ENCODE data around the gene AUTS2. TPM values are rescaled to one million over a fixed set of nuclear protein-coding genes. Genes with fewer than 3 reads are reported as not detected.

The AUTS2 gene
- total and polyA plus RNA-seq, 10 of the 15 experiments (the other 5 are each of a cell fraction or from before 2014, with no cell fraction given): 6.4 to 55.6 (median 21.6) TPM

DNA sequence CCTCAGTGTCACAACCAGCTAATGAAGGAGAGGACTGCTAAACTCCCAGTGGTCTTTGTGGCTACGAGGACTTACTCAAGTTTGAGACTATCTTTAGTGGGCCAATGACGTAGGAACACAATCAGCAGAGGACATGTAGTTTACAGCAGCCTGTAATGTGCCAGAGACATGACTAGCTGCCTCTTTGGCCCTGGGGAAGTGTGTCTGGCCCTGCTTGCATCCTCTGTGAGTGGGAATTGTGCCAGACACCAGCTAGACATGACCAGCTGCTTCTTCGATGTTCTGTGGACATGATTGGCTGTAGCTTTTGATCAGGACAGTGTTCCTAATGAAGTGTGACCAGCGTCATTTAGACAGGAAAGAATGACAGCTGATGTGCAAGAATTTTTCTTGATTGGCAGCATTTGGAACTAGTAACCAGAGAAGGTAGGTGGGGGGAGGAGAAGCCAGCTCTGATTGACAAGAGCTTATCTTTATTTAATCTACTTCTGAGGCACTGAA lies 141.7 kb downstream of the AUTS2 start (continued):
- TF ChIP-seq, protein P1, sequence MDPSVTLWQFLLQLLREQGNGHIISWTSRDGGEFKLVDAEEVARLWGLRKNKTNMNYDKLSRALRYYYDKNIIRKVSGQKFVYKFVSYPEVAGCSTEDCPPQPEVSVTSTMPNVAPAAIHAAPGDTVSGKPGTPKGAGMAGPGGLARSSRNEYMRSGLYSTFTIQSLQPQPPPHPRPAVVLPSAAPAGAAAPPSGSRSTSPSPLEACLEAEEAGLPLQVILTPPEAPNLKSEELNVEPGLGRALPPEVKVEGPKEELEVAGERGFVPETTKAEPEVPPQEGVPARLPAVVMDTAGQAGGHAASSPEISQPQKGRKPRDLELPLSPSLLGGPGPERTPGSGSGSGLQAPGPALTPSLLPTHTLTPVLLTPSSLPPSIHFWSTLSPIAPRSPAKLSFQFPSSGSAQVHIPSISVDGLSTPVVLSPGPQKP (IDR thresholded peaks at IDR 0.05; ENCODE audit: low read depth, low read length): no peak
- TF ChIP-seq, protein P2, sequence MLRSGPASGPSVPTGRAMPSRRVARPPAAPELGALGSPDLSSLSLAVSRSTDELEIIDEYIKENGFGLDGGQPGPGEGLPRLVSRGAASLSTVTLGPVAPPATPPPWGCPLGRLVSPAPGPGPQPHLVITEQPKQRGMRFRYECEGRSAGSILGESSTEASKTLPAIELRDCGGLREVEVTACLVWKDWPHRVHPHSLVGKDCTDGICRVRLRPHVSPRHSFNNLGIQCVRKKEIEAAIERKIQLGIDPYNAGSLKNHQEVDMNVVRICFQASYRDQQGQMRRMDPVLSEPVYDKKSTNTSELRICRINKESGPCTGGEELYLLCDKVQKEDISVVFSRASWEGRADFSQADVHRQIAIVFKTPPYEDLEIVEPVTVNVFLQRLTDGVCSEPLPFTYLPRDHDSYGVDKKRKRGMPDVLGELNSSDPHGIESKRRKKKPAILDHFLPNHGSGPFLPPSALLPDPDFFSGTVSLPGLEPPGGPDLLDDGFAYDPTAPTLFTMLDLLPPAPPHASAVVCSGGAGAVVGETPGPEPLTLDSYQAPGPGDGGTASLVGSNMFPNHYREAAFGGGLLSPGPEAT (IDR thresholded peaks at IDR 0.05; ENCODE audit: low read depth): no peak
- TF ChIP-seq CBX5 (IDR thresholded peaks at IDR 0.05; ENCODE audit: low read depth) (no peak), RELA (IDR thresholded peaks at IDR 0.05; ENCODE audit: borderline replicate concordance, partially characterized antibody) (no peak), SPI1 (IDR thresholded peaks at IDR 0.05; ENCODE audit: borderline replicate concordance, insufficient read depth, low read depth, low read length) (peak; percentile 58; the same call in 1 of the 2 replicates), SREBF2 (IDR thresholded peaks at IDR 0.05; ENCODE audit: low read length) (no peak), POU2F2 (IDR thresholded peaks at IDR 0.05; ENCODE audit: borderline replicate concordance, low read depth, low read length) (peak; percentile 42; the same call in 1 of the 3 replicates), ATF7 (IDR thresholded peaks at IDR 0.05; ENCODE audit: low read depth) (peak; percentile 75), SIN3A (IDR thresholded peaks at IDR 0.05; ENCODE audit: low read depth, low read length) (no peak), SMAD1 (IDR thresholded peaks at IDR 0.05; ENCODE audit: low read depth, partially characterized antibody) (peak; percentile 31), EGR1 (IDR thresholded peaks at IDR 0.05; ENCODE audit: borderline replicate concordance in 1 of 2, low read depth in 2 of 2, low read length in 2 of 2) (no peak), ETV6 (conservative IDR thresholded peaks at IDR 0.05 in 1 of 2, IDR thresholded peaks at IDR 0.05 in 1 of 2; ENCODE audit: borderline replicate concordance in 1 of 2, low read depth in 1 of 2) (0 out of 4 replicates have a peak, but pooled peaks of 1 of the 2 experiments have one; percentile 30)
- TF ChIP-seq, protein P3, sequence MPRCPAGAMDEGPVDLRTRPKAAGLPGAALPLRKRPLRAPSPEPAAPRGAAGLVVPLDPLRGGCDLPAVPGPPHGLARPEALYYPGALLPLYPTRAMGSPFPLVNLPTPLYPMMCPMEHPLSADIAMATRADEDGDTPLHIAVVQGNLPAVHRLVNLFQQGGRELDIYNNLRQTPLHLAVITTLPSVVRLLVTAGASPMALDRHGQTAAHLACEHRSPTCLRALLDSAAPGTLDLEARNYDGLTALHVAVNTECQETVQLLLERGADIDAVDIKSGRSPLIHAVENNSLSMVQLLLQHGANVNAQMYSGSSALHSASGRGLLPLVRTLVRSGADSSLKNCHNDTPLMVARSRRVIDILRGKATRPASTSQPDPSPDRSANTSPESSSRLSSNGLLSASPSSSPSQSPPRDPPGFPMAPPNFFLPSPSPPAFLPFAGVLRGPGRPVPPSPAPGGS (IDR thresholded peaks at IDR 0.05; ENCODE audit: borderline replicate concordance, insufficient read depth, low read depth, low read length, poor library complexity, severe bottlenecking): no peak
- TF ChIP-seq, protein P4, sequence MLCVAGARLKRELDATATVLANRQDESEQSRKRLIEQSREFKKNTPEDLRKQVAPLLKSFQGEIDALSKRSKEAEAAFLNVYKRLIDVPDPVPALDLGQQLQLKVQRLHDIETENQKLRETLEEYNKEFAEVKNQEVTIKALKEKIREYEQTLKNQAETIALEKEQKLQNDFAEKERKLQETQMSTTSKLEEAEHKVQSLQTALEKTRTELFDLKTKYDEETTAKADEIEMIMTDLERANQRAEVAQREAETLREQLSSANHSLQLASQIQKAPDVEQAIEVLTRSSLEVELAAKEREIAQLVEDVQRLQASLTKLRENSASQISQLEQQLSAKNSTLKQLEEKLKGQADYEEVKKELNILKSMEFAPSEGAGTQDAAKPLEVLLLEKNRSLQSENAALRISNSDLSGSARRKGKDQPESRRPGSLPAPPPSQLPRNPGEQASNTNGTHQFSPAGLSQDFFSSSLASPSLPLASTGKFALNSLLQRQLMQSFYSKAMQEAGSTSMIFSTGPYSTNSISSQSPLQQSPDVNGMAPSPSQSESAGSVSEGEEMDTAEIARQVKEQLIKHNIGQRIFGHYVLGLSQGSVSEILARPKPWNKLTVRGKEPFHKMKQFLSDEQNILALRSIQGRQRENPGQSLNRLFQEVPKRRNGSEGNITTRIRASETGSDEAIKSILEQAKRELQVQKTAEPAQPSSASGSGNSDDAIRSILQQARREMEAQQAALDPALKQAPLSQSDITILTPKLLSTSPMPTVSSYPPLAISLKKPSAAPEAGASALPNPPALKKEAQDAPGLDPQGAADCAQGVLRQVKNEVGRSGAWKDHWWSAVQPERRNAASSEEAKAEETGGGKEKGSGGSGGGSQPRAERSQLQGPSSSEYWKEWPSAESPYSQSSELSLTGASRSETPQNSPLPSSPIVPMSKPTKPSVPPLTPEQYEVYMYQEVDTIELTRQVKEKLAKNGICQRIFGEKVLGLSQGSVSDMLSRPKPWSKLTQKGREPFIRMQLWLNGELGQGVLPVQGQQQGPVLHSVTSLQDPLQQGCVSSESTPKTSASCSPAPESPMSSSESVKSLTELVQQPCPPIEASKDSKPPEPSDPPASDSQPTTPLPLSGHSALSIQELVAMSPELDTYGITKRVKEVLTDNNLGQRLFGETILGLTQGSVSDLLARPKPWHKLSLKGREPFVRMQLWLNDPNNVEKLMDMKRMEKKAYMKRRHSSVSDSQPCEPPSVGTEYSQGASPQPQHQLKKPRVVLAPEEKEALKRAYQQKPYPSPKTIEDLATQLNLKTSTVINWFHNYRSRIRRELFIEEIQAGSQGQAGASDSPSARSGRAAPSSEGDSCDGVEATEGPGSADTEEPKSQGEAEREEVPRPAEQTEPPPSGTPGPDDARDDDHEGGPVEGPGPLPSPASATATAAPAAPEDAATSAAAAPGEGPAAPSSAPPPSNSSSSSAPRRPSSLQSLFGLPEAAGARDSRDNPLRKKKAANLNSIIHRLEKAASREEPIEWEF (IDR thresholded peaks at IDR 0.05; ENCODE audit: insufficient replicate concordance, low read depth, low read length): peak; percentile 16
- TF ChIP-seq, protein P5, sequence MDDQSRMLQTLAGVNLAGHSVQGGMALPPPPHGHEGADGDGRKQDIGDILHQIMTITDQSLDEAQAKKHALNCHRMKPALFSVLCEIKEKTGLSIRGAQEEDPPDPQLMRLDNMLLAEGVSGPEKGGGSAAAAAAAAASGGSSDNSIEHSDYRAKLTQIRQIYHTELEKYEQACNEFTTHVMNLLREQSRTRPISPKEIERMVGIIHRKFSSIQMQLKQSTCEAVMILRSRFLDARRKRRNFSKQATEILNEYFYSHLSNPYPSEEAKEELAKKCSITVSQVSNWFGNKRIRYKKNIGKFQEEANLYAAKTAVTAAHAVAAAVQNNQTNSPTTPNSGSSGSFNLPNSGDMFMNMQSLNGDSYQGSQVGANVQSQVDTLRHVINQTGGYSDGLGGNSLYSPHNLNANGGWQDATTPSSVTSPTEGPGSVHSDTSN (IDR thresholded peaks at IDR 0.05; ENCODE audit: insufficient replicate concordance, low read depth, low read length): peak; percentile 82
- TF ChIP-seq, protein P6, sequence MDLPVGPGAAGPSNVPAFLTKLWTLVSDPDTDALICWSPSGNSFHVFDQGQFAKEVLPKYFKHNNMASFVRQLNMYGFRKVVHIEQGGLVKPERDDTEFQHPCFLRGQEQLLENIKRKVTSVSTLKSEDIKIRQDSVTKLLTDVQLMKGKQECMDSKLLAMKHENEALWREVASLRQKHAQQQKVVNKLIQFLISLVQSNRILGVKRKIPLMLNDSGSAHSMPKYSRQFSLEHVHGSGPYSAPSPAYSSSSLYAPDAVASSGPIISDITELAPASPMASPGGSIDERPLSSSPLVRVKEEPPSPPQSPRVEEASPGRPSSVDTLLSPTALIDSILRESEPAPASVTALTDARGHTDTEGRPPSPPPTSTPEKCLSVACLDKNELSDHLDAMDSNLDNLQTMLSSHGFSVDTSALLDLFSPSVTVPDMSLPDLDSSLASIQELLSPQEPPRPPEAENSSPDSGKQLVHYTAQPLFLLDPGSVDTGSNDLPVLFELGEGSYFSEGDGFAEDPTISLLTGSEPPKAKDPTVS (IDR thresholded peaks at IDR 0.05; ENCODE audit: low read depth, low read length): no peak

All from GM12878 (cell line).